Cardiac ventricle fibroblast (primary cell): Measurements from ENCODE around the gene LRRC3C. TPM values are rescaled to one million over a fixed set of nuclear protein-coding genes. Genes with fewer than 3 reads are reported as not detected.

ENCODE experiments used
- total RNA-seq: library from RNA; depleted of rRNA; stranded (reverse); fragments of >200 nt; gene quantifications from 2 replicates; pipeline ENCODE4 v1.2.3, GENCODE V29; 2015

The LRRC3C gene, protein sequence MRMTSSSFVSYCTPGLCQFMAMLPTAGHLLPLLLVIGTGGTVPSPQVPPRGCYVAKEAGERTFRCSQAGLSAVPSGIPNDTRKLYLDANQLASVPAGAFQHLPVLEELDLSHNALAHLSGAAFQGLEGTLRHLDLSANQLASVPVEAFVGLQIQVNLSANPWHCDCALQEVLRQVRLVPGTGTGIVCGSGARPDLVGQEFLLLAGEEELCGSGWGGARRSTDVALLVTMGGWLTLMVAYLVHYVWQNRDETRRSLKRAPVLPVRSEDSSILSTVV
- not detected in 2 replicates for total RNA-seq

GRCh38 chr17:39927101-39927928, at the start of gene LRRC3C, which contains the start of gene ORMDL3:
Gene LRRC3C (plus strand): TSS chr17:39927732. CDS start chr17:39941524, 13,792 bp downstream.
Gene ORMDL3 (minus strand): TSS chr17:39927601. CDS start chr17:39924203, 3,398 bp downstream.

GRCh38 chr17:39962642-39963220, 35.2 kb downstream of the LRRC3C start, which contains the start of gene GSDMA:
Gene GSDMA (plus strand): TSS chr17:39963004. CDS start chr17:39965688, 2,684 bp downstream.

DNA sequence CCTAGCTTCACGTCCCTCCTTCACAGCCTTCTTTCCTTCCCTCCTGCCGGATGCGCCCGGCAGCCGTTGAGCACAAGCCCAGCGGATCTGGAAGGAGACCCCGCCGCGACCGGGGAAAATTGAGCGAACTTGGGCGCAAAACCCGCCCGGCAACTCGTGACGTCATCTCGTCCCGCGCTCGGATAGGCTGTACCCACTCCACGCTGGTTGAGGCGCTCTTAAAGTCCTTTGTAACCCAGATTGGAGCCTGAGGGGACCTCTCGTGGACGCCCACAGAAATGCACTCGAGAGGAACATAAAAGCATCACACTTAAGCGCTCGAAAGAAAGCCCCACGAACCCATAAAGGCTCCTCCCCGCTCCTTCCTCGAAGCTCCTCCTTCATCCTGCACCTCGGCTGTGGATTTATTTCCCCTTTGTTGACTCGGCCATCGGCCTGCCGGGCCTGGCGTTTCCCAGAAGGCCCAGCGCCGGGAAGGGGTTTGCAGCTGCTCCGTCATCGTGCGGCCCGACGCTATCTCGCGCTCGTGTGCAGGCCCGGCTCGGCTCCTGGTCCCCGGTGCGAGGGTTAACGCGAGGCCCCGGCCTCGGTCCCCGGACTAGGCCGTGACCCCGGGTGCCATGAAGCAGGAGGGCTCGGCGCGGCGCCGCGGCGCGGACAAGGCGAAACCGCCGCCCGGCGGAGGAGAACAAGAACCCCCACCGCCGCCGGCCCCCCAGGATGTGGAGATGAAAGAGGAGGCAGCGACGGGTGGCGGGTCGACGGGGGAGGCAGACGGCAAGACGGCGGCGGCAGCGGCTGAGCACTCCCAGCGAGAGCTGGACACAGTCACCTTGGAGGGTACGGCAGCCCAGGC, 53.0 kb downstream of the LRRC3C start, which contains the start of gene PSMD3:
Gene PSMD3, plus strand, starts transcription at position 457 of the 856 bp plus-strand sequence. Its CDS starts 164 bp downstream, at position 621.

Other genes starting within 250 kb of the LRRC3C start
- 10.5 and 16.8 TPM in 2 replicates for gene PGAP3, start 239.7 kb upstream of the LRRC3C start, total RNA-seq
- 29.9 and 35.7 TPM in 2 replicates for gene ERBB2, start 227.7 kb upstream of the LRRC3C start, total RNA-seq
- 38.7 and 50.6 TPM in 2 replicates for gene MIEN1, start 197.2 kb upstream of the LRRC3C start, total RNA-seq
- gene GRB7, start 189.8 kb upstream of the LRRC3C start, total RNA-seq, result 0.29 and 0.44 TPM in 2 replicates
- not detected in 2 replicates for gene IKZF3, start 63.4 kb upstream of the LRRC3C start, total RNA-seq
- not detected in 2 replicates for gene ZPBP2, start 59.5 kb upstream of the LRRC3C start, total RNA-seq
- gene GSDMB, start 9.1 kb upstream of the LRRC3C start, total RNA-seq, result 3.5 and 4.7 TPM in 2 replicates
- gene ORMDL3, start 131 bp upstream of the LRRC3C start, total RNA-seq, result 43.6 and 46.1 TPM in 2 replicates
- gene GSDMA, start 35.3 kb downstream of the LRRC3C start, total RNA-seq, result not detected in 2 replicates
- 69.0 and 70.6 TPM in 2 replicates for gene PSMD3, start 53.1 kb downstream of the LRRC3C start, total RNA-seq
- gene CSF3, start 87.7 kb downstream of the LRRC3C start, total RNA-seq, result not detected in 2 replicates
- gene MED24, start 126.7 kb downstream of the LRRC3C start, total RNA-seq, result 25.2 and 51.4 TPM in 2 replicates
- gene THRA, start 135.2 kb downstream of the LRRC3C start, total RNA-seq, result 26.6 and 27.3 TPM in 2 replicates
- 2.7 and 4.1 TPM in 2 replicates for gene NR1D1, start 172.9 kb downstream of the LRRC3C start, total RNA-seq
- gene MSL1, start 194.2 kb downstream of the LRRC3C start, total RNA-seq, result 42.4 and 49.2 TPM in 2 replicates
- gene CASC3, start 212.8 kb downstream of the LRRC3C start, total RNA-seq, result 29.1 and 30.7 TPM in 2 replicates
- gene RAPGEFL1, start 249.7 kb downstream of the LRRC3C start, total RNA-seq, result 1.3 and 2.5 TPM in 2 replicates